Kidney capillary endothelial cell (primary cell): ENCODE results near the gene TAX1BP3.

ENCODE experiments used
- DNase-seq: peaks from one replicate; pipeline ENCODE4 v3.0.0-alpha.2; 2018; ENCODE audit warnings: low spot score

The TAX1BP3 gene

DNA sequence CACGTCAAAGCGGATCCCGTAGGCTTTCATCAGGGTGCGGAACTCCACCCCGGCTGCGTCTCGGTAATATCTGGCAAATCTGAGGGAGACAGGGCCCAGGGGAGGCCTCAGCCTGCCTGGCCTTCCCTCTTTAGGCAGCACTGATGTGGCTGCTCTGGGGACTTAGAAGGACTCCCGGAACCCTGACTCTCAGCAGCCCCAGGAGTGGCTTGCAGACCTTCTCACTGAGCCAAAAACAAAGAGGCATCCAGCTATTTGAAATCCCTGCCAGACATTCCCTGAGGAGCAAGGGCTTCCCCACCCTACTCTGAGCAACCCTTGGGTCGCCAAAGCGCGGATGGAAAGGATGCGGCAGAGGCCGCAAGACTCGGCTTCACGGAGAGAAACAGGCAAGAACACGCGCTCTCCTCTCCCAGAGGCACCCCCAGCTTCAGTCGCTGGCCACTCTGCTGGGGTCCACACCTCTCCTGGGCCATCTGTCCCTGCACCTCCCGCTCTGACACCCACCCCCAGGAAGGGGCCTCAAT is 19.7 kb upstream of the TAX1BP3 start:
- DNase-seq = no peak

- no peak for DNase-seq
Measured at GRCh38 chr17:3685174-3685573, 16.8 kb upstream of the TAX1BP3 start.

- peak; percentile 30 for DNase-seq
Measured at GRCh38 chr17:3683054-3683511, 14.7 kb upstream of the TAX1BP3 start.

DNA sequence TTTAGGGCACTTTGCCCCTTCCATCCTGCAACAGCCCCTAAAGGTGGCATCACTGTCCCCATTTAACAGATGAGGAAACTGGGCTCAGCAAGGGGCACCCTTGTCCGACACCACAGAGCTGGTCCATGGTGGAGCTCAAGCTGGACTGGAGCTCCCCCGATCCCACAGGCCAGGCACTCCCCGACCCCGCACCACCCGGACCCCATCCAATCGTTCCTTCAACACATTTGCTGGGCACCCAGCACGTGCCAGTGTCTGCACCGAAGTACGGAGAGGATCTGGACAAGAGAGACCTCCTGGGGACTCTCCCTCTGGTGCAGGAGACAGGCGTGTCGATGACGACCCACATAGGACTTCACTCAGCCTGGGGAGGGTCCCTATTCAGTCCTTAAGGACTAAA is 13.7 kb upstream of the TAX1BP3 start:
- DNase-seq = no peak

- no peak for DNase-seq
Measured at GRCh38 chr17:3681565-3681964, 13.2 kb upstream of the TAX1BP3 start.

GRCh38 chr17:3681057-3681456 is 12.7 kb upstream of the TAX1BP3 start:
- no peak for DNase-seq

DNA sequence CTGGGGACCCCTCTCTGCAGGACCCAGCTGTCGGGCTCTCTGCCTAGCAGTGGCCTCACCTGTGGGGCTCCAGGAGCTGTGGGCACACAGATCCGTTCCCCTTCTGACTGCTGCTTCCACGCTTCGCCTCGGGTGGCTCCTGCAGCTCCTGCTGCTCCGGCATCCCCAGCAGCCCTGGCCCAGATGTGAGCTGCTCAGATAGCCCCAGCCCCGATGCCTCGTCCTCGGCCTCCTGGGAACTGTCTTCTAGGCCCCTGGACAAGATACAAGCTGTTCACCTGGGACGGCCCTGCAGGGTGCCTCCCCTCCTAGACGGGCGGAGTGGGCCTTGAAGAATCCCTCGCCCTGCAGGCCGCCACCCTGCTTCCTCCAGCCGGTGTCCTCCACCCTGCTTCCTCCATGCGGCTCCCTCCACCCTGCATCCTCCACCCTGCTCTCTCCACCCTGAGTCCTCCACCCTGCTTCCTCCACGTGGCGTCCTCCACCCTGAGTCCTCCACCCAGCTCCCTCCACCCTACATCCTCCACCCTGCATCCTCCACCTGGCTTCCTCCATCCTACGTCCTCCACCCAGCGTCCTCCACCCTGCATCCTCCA is 11.3 kb upstream of the TAX1BP3 start:
- no peak for DNase-seq

DNA sequence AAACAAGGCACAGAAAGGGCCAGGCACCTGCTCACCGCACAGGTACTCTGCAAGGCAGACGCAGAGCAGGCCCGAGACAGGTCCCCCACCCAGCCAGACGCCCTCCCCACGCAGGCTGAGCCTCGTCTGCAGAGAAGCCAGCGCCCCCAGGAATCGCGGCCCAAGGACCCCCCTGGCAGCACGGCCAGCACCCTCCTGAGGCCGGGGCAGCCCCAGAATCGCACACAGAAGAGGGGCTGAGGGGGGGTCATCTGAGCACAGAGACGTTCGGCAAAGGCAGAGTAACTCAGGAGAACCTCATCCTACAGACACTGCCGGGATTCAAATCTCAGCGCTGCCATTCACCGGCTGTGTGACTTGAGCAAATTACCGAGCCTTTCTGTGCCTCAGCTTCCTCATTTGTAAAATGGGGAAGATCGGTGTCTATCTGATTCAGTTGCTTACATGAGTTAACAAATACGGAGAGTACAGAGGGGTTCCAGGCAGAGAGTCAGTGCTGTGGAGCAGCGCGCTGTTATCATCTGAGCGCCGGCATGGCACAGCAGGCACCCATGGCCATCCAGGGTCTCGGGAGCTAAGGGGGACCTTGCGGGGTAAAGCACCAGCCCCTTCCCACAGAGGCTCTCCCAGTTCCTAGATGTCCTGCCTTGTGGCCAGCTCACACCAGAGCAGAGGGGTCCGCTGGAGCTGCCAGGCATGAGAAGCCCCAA is 10.6 kb upstream of the TAX1BP3 start:
- DNase-seq = no peak

DNA sequence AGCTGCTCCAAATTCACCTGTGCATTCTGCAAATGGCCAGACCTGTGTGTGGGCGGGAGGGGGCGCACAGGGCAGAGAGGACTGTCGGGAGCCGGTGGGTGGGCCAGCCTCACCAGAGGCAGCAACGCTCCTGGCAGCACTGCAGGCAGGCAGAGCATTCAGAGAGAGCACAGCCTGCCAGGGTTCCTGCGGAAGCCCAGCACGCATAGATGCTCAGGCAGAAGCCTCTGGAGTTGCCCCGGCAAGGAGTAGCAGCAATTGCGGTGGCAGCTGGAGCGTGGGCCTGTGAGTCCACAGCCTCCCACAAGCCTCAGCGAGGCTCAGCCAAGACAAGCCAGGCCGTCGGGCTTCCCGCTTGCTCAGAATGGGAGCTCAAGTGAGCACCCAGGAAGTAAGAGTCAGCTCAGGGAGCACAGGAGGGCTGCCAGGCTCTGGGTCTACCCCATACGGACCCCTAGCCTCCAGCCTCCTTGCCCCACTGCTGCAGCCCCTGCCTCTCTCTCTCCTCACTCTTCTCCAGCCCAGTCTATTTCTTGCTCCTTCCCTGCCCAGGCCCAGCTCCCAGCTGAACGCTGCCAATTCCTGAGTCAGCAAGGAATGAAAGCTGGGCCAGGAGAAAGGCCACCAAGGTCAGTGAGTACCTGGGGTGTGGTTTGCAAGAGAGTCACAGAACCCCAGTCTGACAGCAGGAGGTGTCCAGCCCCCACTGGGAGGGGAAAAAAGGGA is 9.9 kb upstream of the TAX1BP3 start:
- no peak for DNase-seq

- DNase-seq = no peak
Measured at GRCh38 chr17:3675886-3676285, 7.5 kb upstream of the TAX1BP3 start.

DNA sequence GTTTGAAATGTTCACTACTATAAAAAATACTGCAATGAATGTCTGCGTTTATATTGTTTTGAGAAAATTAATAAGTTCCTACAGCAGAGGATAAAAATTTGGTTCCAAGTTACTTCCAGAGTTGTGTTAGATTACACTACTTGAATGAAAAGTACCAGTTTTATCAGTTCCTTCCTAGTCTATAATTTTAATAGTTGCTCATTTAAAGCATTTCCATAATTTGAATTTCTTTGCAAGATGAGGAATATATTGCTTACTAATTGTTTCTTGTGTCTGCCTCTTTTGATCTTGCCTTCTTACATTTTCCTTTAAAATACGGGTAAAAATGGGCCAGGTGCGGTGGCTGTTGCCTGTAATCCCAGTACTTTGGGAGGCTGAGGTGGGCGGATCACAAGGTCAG is 4.2 kb upstream of the TAX1BP3 start:
- DNase-seq = no peak

DNA sequence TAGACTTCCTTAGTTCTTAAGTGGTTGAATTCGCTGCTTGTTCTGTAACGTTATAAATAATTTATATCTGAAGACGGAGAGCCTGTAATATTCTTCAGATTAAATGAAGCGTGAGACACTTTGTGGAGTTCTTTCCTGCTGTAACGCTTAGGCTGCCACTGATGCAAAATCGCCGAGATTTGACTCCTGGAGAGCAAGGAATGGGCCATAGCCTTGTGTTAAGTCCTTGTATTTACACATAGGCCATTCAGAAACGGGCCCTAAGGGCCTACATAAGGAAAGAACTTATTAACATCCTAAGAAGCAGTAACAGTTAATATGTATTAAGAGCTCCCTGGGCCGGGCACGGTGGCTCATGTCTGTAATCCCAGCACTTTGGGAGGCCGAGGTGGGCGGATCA is 1.2 kb upstream of the TAX1BP3 start:
- DNase-seq = no peak

- DNase-seq = no peak
Measured at GRCh38 chr17:3669085-3669347, 638 bp upstream of the TAX1BP3 start.

DNA sequence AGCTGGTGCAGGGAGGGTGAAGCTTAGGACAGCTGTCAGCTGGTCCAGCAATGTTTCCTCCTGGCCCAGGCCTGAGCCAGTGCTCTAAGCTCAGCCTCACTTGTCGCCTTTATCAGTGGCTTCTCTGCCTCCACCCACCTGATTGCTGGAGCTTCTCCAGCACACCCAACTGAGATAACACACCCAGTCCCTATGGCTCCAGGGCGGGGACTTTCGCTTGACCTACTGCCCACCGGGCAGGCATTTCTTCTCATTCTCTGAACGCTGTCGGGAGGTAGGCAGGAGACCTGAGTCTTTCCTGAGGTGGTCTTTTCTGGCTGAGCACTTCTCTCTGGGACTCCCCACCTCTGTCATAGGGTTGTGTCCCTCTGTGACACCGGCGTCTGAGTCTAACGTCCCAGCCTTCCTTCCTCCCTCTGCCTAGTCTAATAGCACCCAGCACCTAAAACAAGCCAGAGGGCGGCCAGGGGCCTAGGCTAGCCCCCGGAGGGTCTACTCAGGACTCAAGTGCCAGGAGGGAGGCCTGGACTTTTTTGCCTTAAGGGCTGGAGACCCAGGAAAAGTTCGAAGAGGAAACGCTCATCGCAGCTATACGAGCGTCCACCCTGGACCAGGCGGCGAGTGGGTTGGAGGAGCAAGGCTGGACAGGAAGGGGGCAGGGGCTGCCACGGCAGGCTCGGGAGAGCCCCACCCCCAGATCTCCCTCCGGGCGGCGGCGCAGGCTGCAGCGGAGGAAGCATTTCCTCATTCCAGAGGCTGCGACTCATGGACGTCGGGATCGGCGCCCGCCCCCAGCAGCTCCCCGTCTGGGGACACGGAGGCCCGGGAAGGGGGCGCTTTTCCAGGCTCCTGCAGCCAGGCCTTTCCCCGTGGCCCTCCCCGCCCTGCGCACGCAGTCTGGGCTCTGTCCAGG is 756 bp downstream of the TAX1BP3 start:
- peak; percentile 79 for DNase-seq

GRCh38 chr17:3666516-3666915 is 1.9 kb downstream of the TAX1BP3 start:
- DNase-seq = no peak

GRCh38 chr17:3665834-3666233 is 2.5 kb downstream of the TAX1BP3 start:
- DNase-seq = no peak

DNA sequence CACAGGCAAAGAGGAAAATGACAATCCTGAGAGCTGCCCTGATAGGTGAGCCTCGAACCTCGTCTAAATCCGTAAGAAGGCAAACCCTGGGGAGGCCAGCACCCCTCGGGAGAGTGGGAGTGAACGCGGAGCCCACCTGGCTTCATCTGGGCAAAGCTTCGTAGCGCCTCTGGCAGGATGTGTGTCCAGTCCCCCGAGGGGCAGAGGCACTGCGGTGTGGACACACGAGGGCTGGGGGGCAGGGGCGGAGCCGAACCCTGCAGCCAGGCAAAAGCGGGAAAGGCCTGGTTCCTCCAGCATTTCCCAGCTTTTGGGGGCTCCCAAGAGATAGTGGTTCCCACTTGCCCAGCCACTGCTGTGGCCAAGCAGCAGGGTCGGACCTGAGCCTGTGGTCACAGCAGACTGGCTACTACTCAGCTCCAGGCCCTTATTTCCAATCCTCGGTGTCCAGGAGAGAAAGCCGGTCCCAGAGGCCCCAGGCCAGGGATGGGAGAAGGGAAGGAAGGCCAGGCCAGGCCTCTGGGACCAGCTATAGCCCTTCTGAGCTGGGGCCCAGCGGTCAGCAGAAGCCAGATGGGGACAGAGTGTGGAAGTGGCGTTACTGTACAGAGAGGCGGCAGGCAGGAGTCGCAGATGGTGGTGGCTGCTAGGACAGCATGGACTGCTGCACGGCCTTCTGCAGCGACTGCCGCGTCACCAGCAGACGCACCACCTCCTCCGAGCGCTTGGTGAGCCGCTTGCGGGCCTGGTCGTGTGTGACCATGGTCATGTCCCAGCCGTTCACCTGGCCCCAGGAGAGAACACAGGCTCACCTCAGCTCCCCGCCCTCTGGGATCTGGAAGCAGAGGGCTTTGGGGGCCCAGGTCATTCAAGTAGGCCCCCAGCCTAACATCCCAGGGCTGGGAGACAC is 5.0 kb downstream of the TAX1BP3 start:
- DNase-seq = no peak

DNA sequence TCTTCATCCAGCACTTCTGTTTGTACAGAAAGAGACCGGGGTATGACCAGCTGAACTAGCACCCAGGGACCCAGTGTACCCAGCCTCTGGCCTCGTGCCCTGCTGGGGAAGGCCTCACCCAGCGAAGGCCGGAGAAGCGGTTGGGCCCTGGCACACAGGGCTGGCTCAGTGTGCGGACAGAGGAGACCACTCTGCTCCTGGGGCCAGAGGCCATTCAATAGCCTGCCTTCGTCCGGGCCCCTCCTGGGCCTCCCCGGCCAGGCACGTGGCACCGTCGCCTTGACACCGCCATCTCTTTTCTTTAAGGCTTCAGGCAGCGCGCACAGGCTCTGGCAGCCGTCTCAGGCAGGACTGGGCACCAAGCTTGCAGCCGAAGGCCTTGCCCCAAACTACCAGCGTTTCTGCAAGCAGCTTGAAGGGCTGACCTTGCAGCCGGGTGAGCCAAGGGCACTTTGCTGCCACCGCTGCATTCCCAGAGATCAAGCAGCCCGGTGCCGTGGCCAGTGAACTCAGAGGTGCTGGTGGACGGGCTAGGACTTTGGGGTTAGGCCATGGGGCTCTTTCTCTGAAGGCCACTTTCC is 8.0 kb downstream of the TAX1BP3 start:
- no peak for DNase-seq

- peak; percentile 21 for DNase-seq
Measured at GRCh38 chr17:3659541-3660111, 8.8 kb downstream of the TAX1BP3 start.

DNA sequence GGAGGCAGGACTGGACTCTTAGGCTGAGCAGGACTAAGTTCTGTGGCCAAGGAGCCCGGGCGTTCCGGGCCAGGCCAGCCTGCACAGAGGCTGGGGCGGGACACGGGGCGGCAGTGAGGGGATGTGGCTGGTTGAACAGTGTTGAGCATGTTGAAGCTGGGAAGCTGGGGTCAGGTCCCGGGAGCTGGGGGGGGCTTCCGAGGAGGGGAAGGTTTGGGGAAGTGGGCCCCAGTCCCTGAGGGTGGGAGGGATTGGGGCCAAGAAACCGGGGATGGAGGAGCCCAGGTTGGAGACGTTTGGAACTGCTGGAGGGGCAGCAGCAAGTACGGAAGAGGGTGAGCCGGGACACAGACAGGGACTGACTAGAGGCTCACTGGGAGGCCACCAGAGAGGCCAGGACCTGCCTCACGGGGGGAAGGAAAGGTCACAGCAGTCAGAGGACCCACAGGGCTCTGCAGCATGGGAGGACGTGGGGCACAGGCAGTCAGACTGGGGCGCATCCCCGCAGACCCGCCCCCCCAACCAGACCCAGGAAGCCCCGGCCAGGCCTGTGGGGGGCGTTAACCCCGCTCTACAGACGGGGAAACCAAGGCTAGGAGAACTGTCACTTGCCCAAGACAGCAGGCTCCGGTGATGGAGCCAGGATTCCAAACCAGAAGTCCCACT is 9.5 kb downstream of the TAX1BP3 start:
- no peak for DNase-seq
